Measurements from ENCODE around the gene GJA4.

The GJA4 gene

GRCh38 chr1:34827341-34827941 is 34.6 kb downstream of the GJA4 start:
- no peak overlapping the region for H3K27ac ChIP-seq (ENCODE audit: low read length)
- TF ChIP-seq, protein P1, sequence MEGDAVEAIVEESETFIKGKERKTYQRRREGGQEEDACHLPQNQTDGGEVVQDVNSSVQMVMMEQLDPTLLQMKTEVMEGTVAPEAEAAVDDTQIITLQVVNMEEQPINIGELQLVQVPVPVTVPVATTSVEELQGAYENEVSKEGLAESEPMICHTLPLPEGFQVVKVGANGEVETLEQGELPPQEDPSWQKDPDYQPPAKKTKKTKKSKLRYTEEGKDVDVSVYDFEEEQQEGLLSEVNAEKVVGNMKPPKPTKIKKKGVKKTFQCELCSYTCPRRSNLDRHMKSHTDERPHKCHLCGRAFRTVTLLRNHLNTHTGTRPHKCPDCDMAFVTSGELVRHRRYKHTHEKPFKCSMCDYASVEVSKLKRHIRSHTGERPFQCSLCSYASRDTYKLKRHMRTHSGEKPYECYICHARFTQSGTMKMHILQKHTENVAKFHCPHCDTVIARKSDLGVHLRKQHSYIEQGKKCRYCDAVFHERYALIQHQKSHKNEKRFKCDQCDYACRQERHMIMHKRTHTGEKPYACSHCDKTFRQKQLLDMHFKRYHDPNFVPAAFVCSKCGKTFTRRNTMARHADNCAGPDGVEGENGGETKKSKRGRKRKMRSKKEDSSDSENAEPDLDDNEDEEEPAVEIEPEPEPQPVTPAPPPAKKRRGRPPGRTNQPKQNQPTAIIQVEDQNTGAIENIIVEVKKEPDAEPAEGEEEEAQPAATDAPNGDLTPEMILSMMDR (IDR thresholded peaks at IDR 0.05; ENCODE audit: borderline replicate concordance, extremely low read depth, low read length, poor library complexity, severe bottlenecking): no peak
- no peak for TF ChIP-seq EZH2 (IDR thresholded peaks at IDR 0.05; ENCODE audit: borderline replicate concordance, low read depth, low read length, severe bottlenecking)
- no peaks in the 10 kb centered on the region for H3K79me2 ChIP-seq (ENCODE audit: insufficient read depth, low read length)
- no peaks in the 10 kb centered on the region for H3K9me3 ChIP-seq (ENCODE audit: insufficient read depth, low read length, severe bottlenecking)
- DNase-seq (no peak), ATAC-seq (ENCODE audit: insufficient read depth, low read depth) (no peak)
- no peaks in the 10 kb centered on the region for H3K36me3 ChIP-seq (ENCODE audit: insufficient read depth, low read length)
- H3K4me2 ChIP-seq (ENCODE audit: insufficient read depth, low read length): no peak overlapping the region
- H3K27me3 ChIP-seq (ENCODE audit: insufficient read depth, low read length, poor library complexity): no peaks in the 10 kb centered on the region
- H3K4me3 ChIP-seq (ENCODE audit: low read depth in 1 of 2, low read length in 2 of 2): no peak overlapping the region
- no peak overlapping the region for H3K9ac ChIP-seq (ENCODE audit: low read depth, low read length)
- H4K20me1 ChIP-seq (ENCODE audit: insufficient read depth, low read length): 0 out of 2 replicates have a peak, but pooled peaks cover 3% of the 10 kb centered on the region
- no peaks in the 10 kb centered on the region for H3K4me1 ChIP-seq (ENCODE audit: insufficient read depth, low read length)
- H2AFZ ChIP-seq (ENCODE audit: low read depth, low read length): no peak overlapping the region

DNA sequence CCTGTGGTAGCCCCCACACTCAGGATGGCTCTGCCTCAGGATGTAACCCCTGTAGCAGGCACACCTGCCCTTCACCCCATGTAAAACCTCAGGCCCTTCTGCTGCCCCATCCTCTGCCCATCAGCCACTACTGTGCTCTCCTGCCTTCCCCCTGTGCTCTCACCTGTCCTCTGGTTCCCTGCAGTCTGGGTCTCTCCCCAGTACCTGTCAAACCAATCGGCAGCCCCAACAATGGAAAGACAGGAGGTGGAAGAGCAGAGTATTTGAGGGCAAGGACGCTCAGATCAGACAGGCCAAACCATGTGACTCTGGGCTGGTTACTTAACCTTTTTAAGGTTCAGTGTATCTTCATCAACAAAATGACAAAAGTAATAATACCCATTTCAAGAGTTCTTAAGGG is 35.8 kb downstream of the GJA4 start:
- Histone ChIP-seq H3K4me2 (ENCODE audit: insufficient read depth, low read length) (no peak overlapping the region), H3K27ac (ENCODE audit: low read length) (no peak overlapping the region), H3K9me3 (ENCODE audit: insufficient read depth, low read length, severe bottlenecking) (no peaks in the 10 kb centered on the region), H3K36me3 (ENCODE audit: insufficient read depth, low read length) (no peaks in the 10 kb centered on the region), H3K4me1 (ENCODE audit: insufficient read depth, low read length) (no peaks in the 10 kb centered on the region), H3K27me3 (ENCODE audit: insufficient read depth, low read length, poor library complexity) (no peaks in the 10 kb centered on the region), H3K4me3 (ENCODE audit: low read depth in 1 of 2, low read length in 2 of 2) (no peak overlapping the region), H3K79me2 (ENCODE audit: insufficient read depth, low read length) (no peaks in the 10 kb centered on the region), H2AFZ (ENCODE audit: low read depth, low read length) (no peak overlapping the region), H4K20me1 (ENCODE audit: insufficient read depth, low read length) (0 out of 2 replicates have a peak, but pooled peaks cover 3% of the 10 kb centered on the region), H3K9ac (ENCODE audit: low read depth, low read length) (no peak overlapping the region)
- no peak for DNase-seq
- TF ChIP-seq EZH2 (IDR thresholded peaks at IDR 0.05; ENCODE audit: borderline replicate concordance, low read depth, low read length, severe bottlenecking): no peak
- TF ChIP-seq, protein P1 (IDR thresholded peaks at IDR 0.05; ENCODE audit: borderline replicate concordance, extremely low read depth, low read length, poor library complexity, severe bottlenecking): no peak
- ATAC-seq (ENCODE audit: insufficient read depth, low read depth): no peak

GRCh38 chr1:34829250-34829649 is 36.5 kb downstream of the GJA4 start:
- H3K27ac ChIP-seq (ENCODE audit: low read length): no peak overlapping the region
- H3K4me2 ChIP-seq (ENCODE audit: insufficient read depth, low read length): no peak overlapping the region
- no peak overlapping the region for H2AFZ ChIP-seq (ENCODE audit: low read depth, low read length)
- H3K27me3 ChIP-seq (ENCODE audit: insufficient read depth, low read length, poor library complexity): no peaks in the 10 kb centered on the region
- H3K9me3 ChIP-seq (ENCODE audit: insufficient read depth, low read length, severe bottlenecking): no peaks in the 10 kb centered on the region
- no peak overlapping the region for H3K4me3 ChIP-seq (ENCODE audit: low read depth in 1 of 2, low read length in 2 of 2)
- H3K36me3 ChIP-seq (ENCODE audit: insufficient read depth, low read length): no peaks in the 10 kb centered on the region
- H3K79me2 ChIP-seq (ENCODE audit: insufficient read depth, low read length): no peaks in the 10 kb centered on the region
- DNase-seq: no peak
- TF ChIP-seq EZH2 (IDR thresholded peaks at IDR 0.05; ENCODE audit: borderline replicate concordance, low read depth, low read length, severe bottlenecking): no peak
- TF ChIP-seq, protein P1 (IDR thresholded peaks at IDR 0.05; ENCODE audit: borderline replicate concordance, extremely low read depth, low read length, poor library complexity, severe bottlenecking): no peak
- no peak for ATAC-seq (ENCODE audit: insufficient read depth, low read depth)
- no peaks in the 10 kb centered on the region for H3K4me1 ChIP-seq (ENCODE audit: insufficient read depth, low read length)
- H3K9ac ChIP-seq (ENCODE audit: low read depth, low read length): no peak overlapping the region
- H4K20me1 ChIP-seq (ENCODE audit: insufficient read depth, low read length): 0 out of 2 replicates have a peak, but pooled peaks cover 3% of the 10 kb centered on the region

Measured in DND-41 (cell line).